GM19043 (cell line): ENCODE results near the gene KANK4.

Experiments used
- ATAC-seq: cut with Tn5 transposase; IDR thresholded peaks from one replicate; pipeline ENCODE4 v1.9.1; 2021; ENCODE audit warnings: low read depth; ENCODE audit not compliant: unreplicated experiment

KANK4 gene

GRCh38 chr1:62337706-62338631 lies 18.7 kb upstream of the KANK4 start:
- ATAC-seq: no peak

- ATAC-seq: no peak
Measured at GRCh38 chr1:62336995-62337705, 17.9 kb upstream of the KANK4 start.

- ATAC-seq: no peak
Measured at GRCh38 chr1:62336638-62336994, 17.4 kb upstream of the KANK4 start.

GRCh38 chr1:62335656-62336055 lies 16.4 kb upstream of the KANK4 start:
- ATAC-seq: no peak

- ATAC-seq: no peak
Measured at GRCh38 chr1:62334434-62334985, 15.3 kb upstream of the KANK4 start.

- no peak for ATAC-seq
Measured at GRCh38 chr1:62333441-62333840, 14.2 kb upstream of the KANK4 start.

- no peak for ATAC-seq
Measured at GRCh38 chr1:62327360-62328055, 8.3 kb upstream of the KANK4 start.

GRCh38 chr1:62325681-62326080 lies 6.4 kb upstream of the KANK4 start:
- ATAC-seq: no peak

GRCh38 chr1:62325081-62325480 lies 5.8 kb upstream of the KANK4 start:
- ATAC-seq: no peak

GRCh38 chr1:62321446-62321845 lies 2.2 kb upstream of the KANK4 start:
- no peak for ATAC-seq

- no peak for ATAC-seq
Measured at GRCh38 chr1:62318320-62318755, 896 bp downstream of the KANK4 start.

DNA sequence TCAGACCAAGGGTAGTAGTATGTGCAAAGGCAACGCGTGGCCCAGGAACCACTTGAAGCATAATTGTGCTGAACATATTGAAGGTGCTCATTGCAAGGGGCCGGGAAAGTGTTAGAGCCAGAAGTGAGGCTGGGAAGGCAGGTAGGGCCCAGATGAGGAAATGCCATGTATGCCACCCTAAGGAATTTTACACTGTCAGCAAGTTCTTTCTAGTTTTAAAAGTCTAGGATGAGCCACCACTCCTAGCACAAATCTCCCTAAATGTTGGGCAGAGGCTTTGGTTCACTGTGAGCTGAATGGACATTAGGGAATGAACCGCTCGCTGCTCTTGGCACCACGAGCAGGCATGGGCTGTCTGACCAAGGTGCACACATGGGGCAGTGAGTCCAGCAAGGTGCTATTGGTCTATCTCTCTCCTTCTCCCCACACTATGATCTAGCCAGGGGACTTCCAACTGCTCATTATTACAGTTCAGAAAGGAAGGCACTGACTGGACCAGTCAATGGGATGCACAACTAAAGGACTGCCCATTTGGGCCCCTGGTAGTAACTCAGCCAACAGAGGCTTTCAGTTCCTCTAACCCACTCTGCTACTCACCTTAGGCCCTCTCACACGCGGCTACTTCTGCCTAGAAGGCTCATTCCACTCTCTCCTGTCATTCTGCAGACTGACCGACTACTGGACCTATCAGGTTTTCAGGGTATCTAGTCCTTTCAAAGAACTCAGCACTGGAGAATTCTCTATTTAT lies 2.0 kb downstream of the KANK4 start:
- ATAC-seq: no peak

DNA sequence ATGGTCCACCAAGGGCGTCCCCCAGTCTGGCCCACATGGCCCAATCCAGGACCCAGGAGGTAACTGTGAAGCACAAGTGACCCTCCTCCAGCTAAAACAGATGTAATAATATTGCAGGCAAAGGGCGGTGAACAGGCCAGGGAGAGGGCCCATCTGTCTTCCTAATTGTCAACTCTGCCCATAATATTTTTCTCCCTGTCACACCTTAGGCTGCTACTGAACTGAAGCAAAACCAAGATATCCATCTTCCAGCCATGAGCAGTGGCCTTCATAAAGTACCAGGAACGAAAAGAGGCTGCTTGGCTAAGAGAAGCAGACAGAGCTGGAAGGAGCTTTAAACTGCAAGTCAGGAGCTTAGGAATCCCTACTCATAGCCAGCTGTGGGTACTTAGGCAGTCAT lies 3.1 kb downstream of the KANK4 start:
- no peak for ATAC-seq

- no peak for ATAC-seq
Measured at GRCh38 chr1:62315387-62315786, 3.8 kb downstream of the KANK4 start.

DNA sequence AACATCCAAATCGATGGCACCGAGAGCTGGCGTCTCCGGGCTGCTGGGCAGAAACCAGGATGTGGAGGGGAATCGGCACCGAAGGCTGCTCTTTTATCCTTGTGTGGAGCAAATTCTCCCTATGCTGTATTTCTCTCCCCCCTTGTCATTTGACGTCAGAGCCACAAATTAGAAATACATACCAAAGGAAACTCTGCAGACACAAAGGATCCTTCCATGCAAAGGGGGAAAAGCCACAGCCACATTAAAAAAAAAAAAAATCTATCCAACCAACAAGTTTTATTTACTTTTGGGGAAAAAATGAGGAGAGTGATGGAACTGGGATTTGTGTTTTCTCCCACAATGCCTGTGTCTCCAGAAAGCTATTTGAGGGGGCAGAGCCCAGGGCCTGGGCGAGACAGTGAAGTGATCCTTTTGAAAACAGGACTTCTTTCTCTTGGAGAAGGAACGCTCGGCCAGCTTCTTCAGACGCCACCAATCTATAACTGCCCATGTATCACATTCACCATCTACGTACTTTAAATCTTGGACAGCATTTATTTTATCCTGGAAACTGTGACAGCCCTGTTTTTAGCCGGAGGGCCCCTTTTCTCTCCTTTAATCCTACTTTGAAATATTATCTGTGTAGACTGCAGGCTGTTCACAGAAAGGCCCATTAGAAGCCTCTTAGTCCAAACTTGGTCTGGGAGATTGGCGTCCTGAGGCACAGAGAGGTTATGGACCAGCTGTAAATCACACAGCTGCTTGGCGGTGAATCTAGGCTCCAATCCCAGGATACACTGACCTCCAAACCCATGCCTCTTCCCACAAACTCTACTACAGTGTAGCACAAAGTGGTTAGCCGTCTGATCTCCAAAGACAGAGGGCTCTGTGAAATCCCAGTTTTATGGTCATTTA lies 4.5 kb downstream of the KANK4 start:
- no peak for ATAC-seq

DNA sequence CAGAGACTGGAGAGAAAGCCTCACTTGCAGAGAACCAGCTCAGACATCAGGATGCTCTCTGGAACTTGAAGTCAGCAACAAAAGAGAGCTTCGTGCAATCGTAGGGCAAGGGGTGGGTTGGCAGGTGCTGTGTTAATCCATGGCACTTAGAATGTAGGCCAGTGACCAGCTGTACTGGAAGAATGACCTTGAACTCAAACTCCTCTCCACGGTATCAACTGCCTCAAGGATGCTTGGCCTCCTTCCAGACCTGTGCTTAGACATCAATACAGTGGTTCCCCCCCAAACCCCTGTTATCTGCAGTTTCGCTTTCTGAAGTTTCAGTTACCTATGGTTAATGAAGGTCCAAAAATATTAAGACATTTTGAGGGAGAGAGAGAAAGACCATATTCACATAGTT lies 6.5 kb downstream of the KANK4 start:
- no peak for ATAC-seq

GRCh38 chr1:62311473-62311943 lies 7.7 kb downstream of the KANK4 start:
- no peak for ATAC-seq

- no peak for ATAC-seq
Measured at GRCh38 chr1:62309906-62310305, 9.3 kb downstream of the KANK4 start.

- ATAC-seq: no peak
Measured at GRCh38 chr1:62308606-62309005, 10.6 kb downstream of the KANK4 start.
